Trophoblast cell (in vitro differentiated cells and primary cell): ENCODE measurements around the gene SUSD3.

Source experiments
- DNase-seq, 2 donors: peaks; one replicate each; pipeline ENCODE4 v3.0.0-alpha.2; 2016
- H2AFZ ChIP-seq: 2 replicates; pipeline ENCODE4 v1.6.1; 2013; ENCODE audit warnings: low read length, moderate library complexity, mild to moderate bottlenecking; ENCODE audit not compliant: insufficient read depth, poor library complexity
- H2AK5ac ChIP-seq: 2 replicates; pipeline ENCODE4 v1.6.1; 2013; ENCODE audit warnings: mild to moderate bottlenecking, low read length
- H2BK120ac ChIP-seq: 2 replicates; pipeline ENCODE4 v1.6.1; 2013; ENCODE audit warnings: low read length, mild to moderate bottlenecking, moderate library complexity; ENCODE audit not compliant: insufficient read depth, poor library complexity
- H2BK12ac ChIP-seq: 2 replicates; pipeline ENCODE4 v1.6.1; 2013; ENCODE audit warnings: mild to moderate bottlenecking, low read length, moderate library complexity
- H2BK5ac ChIP-seq: 2 replicates; pipeline ENCODE4 v1.6.1; 2013; ENCODE audit warnings: low read length, low read depth, moderate library complexity, mild to moderate bottlenecking; ENCODE audit not compliant: poor library complexity
- H3K14ac ChIP-seq: 2 replicates; pipeline ENCODE4 v1.6.1; 2013; ENCODE audit warnings: mild to moderate bottlenecking, low read length
- H3K18ac ChIP-seq: 2 replicates; pipeline ENCODE4 v1.6.1; 2013; ENCODE audit warnings: mild to moderate bottlenecking, low read length
- H3K23ac ChIP-seq: 2 replicates; pipeline ENCODE4 v1.6.1; 2013; ENCODE audit warnings: low read length
- H3K27ac ChIP-seq: 2 replicates; pipeline ENCODE4 v1.5.1; 2013; ENCODE audit warnings: low read depth, mild to moderate bottlenecking, inconsistent platforms, low read length, moderate library complexity
- H3K27me3 ChIP-seq: 2 replicates; pipeline ENCODE4 v1.6.1; 2013; ENCODE audit warnings: inconsistent platforms, mild to moderate bottlenecking, low read length, moderate library complexity; ENCODE audit not compliant: insufficient read depth
- H3K36me3 ChIP-seq, 2 experiments: 1 replicate in 1 of 2; 2 replicates in 1 of 2; pipeline ENCODE4 v1.6.1; 2013; ENCODE audit warnings: low read length in 2 of 2, mild to moderate bottlenecking in 2 of 2, moderate library complexity in 1 of 2; ENCODE audit not compliant: insufficient read depth in 2 of 2, control insufficient read depth in 1 of 2
- H3K4ac ChIP-seq: 2 replicates; pipeline ENCODE4 v1.6.1; 2013; ENCODE audit warnings: low read depth, mild to moderate bottlenecking, low read length, moderate library complexity
- H3K4me1 ChIP-seq, 2 experiments: 1 replicate in 1 of 2; 2 replicates in 1 of 2; pipeline ENCODE4 v1.6.1; 2013; ENCODE audit warnings: low read length in 2 of 2, mild to moderate bottlenecking in 2 of 2, moderate library complexity in 1 of 2; ENCODE audit not compliant: insufficient read depth in 2 of 2, control insufficient read depth in 1 of 2
- H3K4me2 ChIP-seq: 2 replicates; pipeline ENCODE4 v1.6.1; 2013; ENCODE audit warnings: inconsistent platforms, mild to moderate bottlenecking, low read length, moderate library complexity
- H3K4me3 ChIP-seq: 2 replicates; pipeline ENCODE4 v1.5.1; 2013; ENCODE audit warnings: mild to moderate bottlenecking, low read depth, low read length, inconsistent platforms
- H3K79me1 ChIP-seq: one replicate; pipeline ENCODE4 v1.6.1; 2013; ENCODE audit warnings: low read length
- H3K79me2 ChIP-seq: 2 replicates; pipeline ENCODE4 v1.6.1; 2013; ENCODE audit warnings: low read length, mild to moderate bottlenecking; ENCODE audit not compliant: control insufficient read depth, insufficient read depth, poor library complexity
- H3K9ac ChIP-seq: 2 replicates; pipeline ENCODE4 v1.6.1; 2013; ENCODE audit warnings: mild to moderate bottlenecking, low read length
- H3K9me3 ChIP-seq: 2 replicates; pipeline ENCODE4 v1.6.1; 2013; ENCODE audit warnings: low read depth, mild to moderate bottlenecking, control low read depth, inconsistent platforms, low read length; ENCODE audit not compliant: insufficient read depth
- H4K12ac ChIP-seq: 2 replicates; pipeline ENCODE4 v1.6.1; 2013; ENCODE audit warnings: low read depth, mild to moderate bottlenecking, low read length, moderate library complexity
- H4K8ac ChIP-seq: 2 replicates; pipeline ENCODE4 v1.6.1; 2013; ENCODE audit warnings: low read depth, mild to moderate bottlenecking, low read length, moderate library complexity
- H4K91ac ChIP-seq: one replicate; pipeline ENCODE4 v1.6.1; 2013; ENCODE audit warnings: low read depth, mild to moderate bottlenecking, low read length, moderate library complexity
- WGBS: extraction: QIAGEN DNeasy Blood & Tissue Kit; methylation state at CpG from one replicate; pipeline ENCODE4 v1.1.7; 2013; ENCODE audit warnings: missing lambda C conversion rate; ENCODE audit not compliant: insufficient read length, insufficient coverage; ENCODE audit errors: extremely low coverage; 5-methylcytosine and 5-hydroxymethylcytosine counted together

Gene SUSD3

GRCh38 chr9:93119703-93119952 is 61.1 kb downstream of the SUSD3 start:
- Histone ChIP-seq H2BK5ac (no peak overlapping the region), H2BK12ac (no peak overlapping the region), H3K36me3 (peaks cover 14 to 15% of the 10 kb centered on the region in 2 experiments), H3K4me1 (no peaks in the 10 kb centered on the region), H3K4ac (no peak overlapping the region), H3K14ac (no peak overlapping the region), H4K12ac (no peak overlapping the region), H3K27ac (no peak overlapping the region), H3K9me3 (no peaks in the 10 kb centered on the region), H2AK5ac (no peak overlapping the region), H3K4me2 (no peak overlapping the region), H3K4me3 (no peak overlapping the region), H3K9ac (no peak overlapping the region), H3K23ac (no peak overlapping the region), H4K91ac (no peak overlapping the region), H4K8ac (no peak overlapping the region), H3K27me3 (no peaks in the 10 kb centered on the region), H2AFZ (no peak overlapping the region), H3K79me1 (no peaks in the 10 kb centered on the region), H2BK120ac (no peak overlapping the region), H3K18ac (no peak overlapping the region), H3K79me2 (no peaks in the 10 kb centered on the region)
- no CpG with 5 or more reads among the region's 5 CpGs for WGBS
- no peak for DNase-seq

GRCh38 chr9:93119953-93120845 is 61.7 kb downstream of the SUSD3 start:
- Histone ChIP-seq H3K4me2 (no peak overlapping the region), H2BK5ac (no peak overlapping the region)

DNA sequence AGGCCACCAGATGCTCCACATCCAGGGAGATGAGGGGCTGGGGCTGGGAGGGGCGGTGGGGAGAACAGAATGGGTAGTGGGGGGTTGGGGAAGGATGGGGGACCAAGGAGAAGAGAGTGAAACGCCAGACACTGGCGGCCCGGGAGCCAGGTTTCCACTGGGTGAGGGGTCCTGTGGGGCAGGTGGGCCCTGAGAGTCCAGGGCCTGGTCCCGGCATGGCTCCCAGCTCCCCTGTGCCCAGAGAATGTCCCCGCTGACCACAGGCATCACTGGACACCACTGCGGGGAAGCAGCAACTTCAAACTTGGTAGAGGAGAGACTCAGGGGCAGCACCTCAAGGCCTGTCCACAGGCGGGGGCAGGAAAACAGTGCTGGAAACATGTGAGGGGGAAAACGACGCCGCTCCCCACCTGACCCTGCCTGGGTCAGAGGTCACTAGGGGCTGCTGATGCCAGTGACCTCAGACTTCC is 62.4 kb downstream of the SUSD3 start:
- Histone ChIP-seq H3K23ac (no peak overlapping the region), H3K14ac (no peak overlapping the region), H3K79me1 (no peaks in the 10 kb centered on the region), H3K79me2 (no peaks in the 10 kb centered on the region), H3K18ac (no peak overlapping the region), H4K91ac (no peak overlapping the region), H3K27ac (no peak overlapping the region), H2BK5ac (no peak overlapping the region), H4K12ac (no peak overlapping the region), H3K4ac (no peak overlapping the region), H3K4me2 (no peak overlapping the region), H3K4me3 (no peak overlapping the region), H3K9ac (no peak overlapping the region), H2BK12ac (no peak overlapping the region), H4K8ac (no peak overlapping the region), H3K27me3 (no peaks in the 10 kb centered on the region), H3K4me1 (no peaks in the 10 kb centered on the region), H2AFZ (no peak overlapping the region), H2AK5ac (no peak overlapping the region), H3K36me3 (peaks cover 18 to 21% of the 10 kb centered on the region in 2 experiments), H3K9me3 (no peaks in the 10 kb centered on the region), H2BK120ac (no peak overlapping the region)
- no CpG with 5 or more reads among the region's 11 CpGs for WGBS
- no peak for DNase-seq

More at GRCh38 chr9:93119953-93120845, 61.7 kb downstream of the SUSD3 start:
- Histone ChIP-seq H4K12ac (no peak overlapping the region), H3K14ac (no peak overlapping the region), H3K4me1 (no peaks in the 10 kb centered on the region), H4K8ac (no peak overlapping the region), H3K9me3 (no peaks in the 10 kb centered on the region), H3K23ac (no peak overlapping the region), H3K27me3 (no peaks in the 10 kb centered on the region), H3K79me2 (no peaks in the 10 kb centered on the region), H4K91ac (no peak overlapping the region), H3K4ac (no peak overlapping the region), H2BK120ac (no peak overlapping the region), H3K4me3 (no peak overlapping the region), H3K36me3 (peaks cover 18 to 19% of the 10 kb centered on the region in 2 experiments), H3K9ac (no peak overlapping the region), H2AK5ac (no peak overlapping the region), H2AFZ (no peak overlapping the region), H3K18ac (no peak overlapping the region), H2BK12ac (no peak overlapping the region), H3K79me1 (no peaks in the 10 kb centered on the region), H3K27ac (no peak overlapping the region)
- WGBS = 100% methylated on average over 2 of the region's 23 CpGs
- peak; percentile 74 to 80 for DNase-seq

DNA sequence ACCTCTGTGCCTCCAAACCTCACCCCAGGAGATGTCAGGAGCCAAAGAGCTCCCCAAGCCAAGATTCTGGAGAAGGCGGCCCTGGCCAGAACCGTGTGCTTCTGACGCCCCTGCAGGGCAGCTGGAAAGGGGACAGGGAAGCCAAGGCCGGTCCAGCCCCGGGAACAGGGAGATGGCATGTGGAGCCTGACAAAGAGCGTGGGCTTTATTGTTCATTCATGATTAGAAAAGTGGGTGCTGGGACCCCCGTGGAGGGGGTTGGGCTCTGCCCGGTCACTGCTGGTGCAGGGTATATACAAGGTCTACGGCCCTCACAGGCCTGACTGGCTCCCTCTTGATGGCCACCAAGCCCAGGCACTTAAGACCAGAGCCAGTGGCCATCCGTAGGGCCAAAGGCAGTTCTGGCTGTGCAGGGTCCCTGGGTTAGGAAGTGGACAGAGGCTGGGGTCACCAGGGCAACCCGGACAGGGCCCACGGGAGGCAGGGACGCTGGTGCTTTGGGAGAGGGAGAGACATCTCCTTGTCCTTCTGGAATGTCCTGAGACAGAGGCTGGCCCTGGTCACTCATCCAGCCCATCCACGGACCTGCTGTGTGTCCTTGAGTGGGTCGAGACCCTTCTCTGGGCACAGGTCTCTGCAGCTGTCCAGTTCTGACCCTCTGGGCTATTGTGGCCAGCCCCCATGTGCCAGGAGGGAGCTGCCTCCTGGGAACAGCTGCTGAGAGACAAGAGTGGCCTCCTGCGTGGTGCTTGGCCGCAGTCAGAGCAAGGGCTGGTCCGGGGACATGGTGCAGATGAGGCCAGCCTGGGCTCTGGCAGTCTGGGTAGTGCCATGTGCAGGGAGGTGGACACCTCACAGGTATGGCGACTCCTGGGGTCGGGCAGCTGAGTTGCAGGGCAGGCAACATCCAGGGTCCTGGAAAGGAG is 63.1 kb downstream of the SUSD3 start:
- WGBS = no CpG with 5 or more reads among the region's 20 CpGs
- Histone ChIP-seq H3K9ac (no peak overlapping the region), H3K4me2 (no peak overlapping the region), H3K4ac (no peak overlapping the region), H3K23ac (no peak overlapping the region), H3K79me2 (no peaks in the 10 kb centered on the region), H3K79me1 (no peaks in the 10 kb centered on the region), H2BK12ac (no peak overlapping the region), H4K8ac (no peak overlapping the region), H3K4me1 (peaks cover under 1 to 4% of the 10 kb centered on the region in 2 experiments), H3K27me3 (no peaks in the 10 kb centered on the region), H3K36me3 (peaks cover 18 to 25% of the 10 kb centered on the region in 2 experiments), H2BK120ac (no peak overlapping the region), H4K91ac (no peak overlapping the region), H3K27ac (no peak overlapping the region), H2AFZ (no peak overlapping the region), H2AK5ac (no peak overlapping the region), H3K4me3 (no peak overlapping the region), H3K9me3 (no peaks in the 10 kb centered on the region), H2BK5ac (no peak overlapping the region), H4K12ac (no peak overlapping the region), H3K14ac (no peak overlapping the region), H3K18ac (no peak overlapping the region)
- DNase-seq = no peak
